ENCODE results near the gene SLC7A10. TPM values are rescaled to one million over a fixed set of nuclear protein-coding genes. Genes with fewer than 3 reads are reported as not detected.
"Not testable (repeated sequence)": the region's sequence is repeated elsewhere in the genome, so short reads cannot be mapped to it uniquely, and the experiment has no call there.

SLC7A10 gene
- total RNA-seq, 1 donor: not detected

- no peak for TF ChIP-seq CTCF (IDR thresholded peaks at IDR 0.05; ENCODE audit: extremely low read depth, low read depth, low read length)
- Histone ChIP-seq H3K27ac (ENCODE audit: low read depth, low read length) (no peak overlapping the region), H3K36me3 (ENCODE audit: insufficient read depth, low read length) (no peaks in the 10 kb centered on the region), H3K4me3 (ENCODE audit: insufficient read depth, low read length) (no peak overlapping the region), H2AFZ (ENCODE audit: low read length) (no peak overlapping the region), H3K4me2 (ENCODE audit: insufficient read depth, low read length) (no peak overlapping the region), H3K4me1 (ENCODE audit: insufficient read depth, low read length) (no peaks in the 10 kb centered on the region), H4K20me1 (ENCODE audit: insufficient read depth, low read length) (no peaks in the 10 kb centered on the region), H3K9me3 (ENCODE audit: low read depth, low read length) (no peaks in the 10 kb centered on the region), H3K27me3 (ENCODE audit: insufficient read depth, low read length) (no peaks in the 10 kb centered on the region), H3K79me2 (ENCODE audit: insufficient read depth, low read length) (no peaks in the 10 kb centered on the region)
- DNase-seq (ENCODE audit: insufficient read length, low spot score, missing footprints): no peak
Measured at GRCh38 chr19:33210266-33210940, 15.2 kb downstream of the SLC7A10 start.

- H3K9me3 ChIP-seq (ENCODE audit: low read depth, low read length); H2AFZ ChIP-seq (ENCODE audit: low read length); H3K27me3 ChIP-seq (ENCODE audit: insufficient read depth, low read length); H3K36me3 ChIP-seq (ENCODE audit: insufficient read depth, low read length); H3K4me1 ChIP-seq (ENCODE audit: insufficient read depth, low read length); H3K4me3 ChIP-seq (ENCODE audit: insufficient read depth, low read length); H3K27ac ChIP-seq (ENCODE audit: low read depth, low read length); H3K79me2 ChIP-seq (ENCODE audit: insufficient read depth, low read length); H4K20me1 ChIP-seq (ENCODE audit: insufficient read depth, low read length); DNase-seq (ENCODE audit: insufficient read length, low spot score, missing footprints); H3K4me2 ChIP-seq (ENCODE audit: insufficient read depth, low read length): not testable (repeated sequence)
Measured at GRCh38 chr19:33209850-33210230, 15.8 kb downstream of the SLC7A10 start.

DNA sequence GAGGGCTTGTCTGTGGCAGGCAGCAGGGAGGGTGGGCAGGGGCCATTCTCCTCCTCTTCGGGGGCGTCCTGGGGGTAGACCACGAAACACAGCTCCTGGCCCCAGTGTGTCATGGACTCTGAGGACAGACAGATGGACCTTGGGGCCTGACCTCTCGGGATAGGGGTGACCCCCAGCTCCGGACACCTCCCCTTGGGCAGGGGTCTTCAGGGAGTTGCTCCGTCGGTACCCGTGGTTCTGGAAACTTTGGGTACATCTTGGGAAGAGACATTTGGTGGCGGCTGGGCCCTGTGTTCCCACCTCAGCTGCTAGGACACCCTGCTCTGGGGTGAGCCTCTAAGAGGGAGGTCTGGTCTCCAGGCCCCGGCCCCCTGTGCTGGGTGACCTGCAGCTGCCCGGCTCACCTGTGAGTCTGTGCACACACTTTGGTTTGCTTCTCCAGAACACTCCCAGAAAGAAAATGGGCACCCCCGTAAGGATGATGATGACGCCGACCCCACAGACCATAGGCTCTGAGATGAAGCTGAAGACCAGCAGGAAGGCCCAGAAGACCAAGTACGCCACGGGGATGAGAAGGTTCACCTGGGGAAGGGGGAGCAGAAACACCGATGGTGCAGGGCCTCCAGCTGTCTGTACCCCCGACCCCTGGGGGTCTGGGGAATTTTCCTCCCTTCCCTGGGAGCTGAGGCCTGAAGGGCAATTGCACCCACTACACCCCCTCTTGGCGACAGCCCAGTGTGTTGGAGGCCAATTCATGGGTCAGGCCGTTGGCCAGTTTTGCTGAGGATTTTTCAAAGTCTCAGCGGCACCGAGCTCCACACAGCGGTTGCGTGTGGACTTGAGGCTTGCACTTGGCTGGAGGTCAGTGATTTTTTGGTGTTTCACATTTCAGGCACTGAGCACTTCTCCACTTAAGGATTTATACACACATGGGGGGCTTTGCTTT, 16.5 kb downstream of the SLC7A10 start:
- peak; percentile 29 for TF ChIP-seq CTCF (IDR thresholded peaks at IDR 0.05; ENCODE audit: extremely low read depth, low read depth, low read length)
- Histone ChIP-seq H4K20me1 (ENCODE audit: insufficient read depth, low read length) (no peaks in the 10 kb centered on the region), H3K79me2 (ENCODE audit: insufficient read depth, low read length) (no peaks in the 10 kb centered on the region), H3K4me2 (ENCODE audit: insufficient read depth, low read length) (no peak overlapping the region), H3K36me3 (ENCODE audit: insufficient read depth, low read length) (no peaks in the 10 kb centered on the region), H3K27ac (ENCODE audit: low read depth, low read length) (no peak overlapping the region), H3K4me3 (ENCODE audit: insufficient read depth, low read length) (no peak overlapping the region), H2AFZ (ENCODE audit: low read length) (no peak overlapping the region), H3K9me3 (ENCODE audit: low read depth, low read length) (no peaks in the 10 kb centered on the region), H3K4me1 (ENCODE audit: insufficient read depth, low read length) (no peaks in the 10 kb centered on the region), H3K27me3 (ENCODE audit: insufficient read depth, low read length) (no peaks in the 10 kb centered on the region)
- no peak for DNase-seq (ENCODE audit: insufficient read length, low spot score, missing footprints)

DNA sequence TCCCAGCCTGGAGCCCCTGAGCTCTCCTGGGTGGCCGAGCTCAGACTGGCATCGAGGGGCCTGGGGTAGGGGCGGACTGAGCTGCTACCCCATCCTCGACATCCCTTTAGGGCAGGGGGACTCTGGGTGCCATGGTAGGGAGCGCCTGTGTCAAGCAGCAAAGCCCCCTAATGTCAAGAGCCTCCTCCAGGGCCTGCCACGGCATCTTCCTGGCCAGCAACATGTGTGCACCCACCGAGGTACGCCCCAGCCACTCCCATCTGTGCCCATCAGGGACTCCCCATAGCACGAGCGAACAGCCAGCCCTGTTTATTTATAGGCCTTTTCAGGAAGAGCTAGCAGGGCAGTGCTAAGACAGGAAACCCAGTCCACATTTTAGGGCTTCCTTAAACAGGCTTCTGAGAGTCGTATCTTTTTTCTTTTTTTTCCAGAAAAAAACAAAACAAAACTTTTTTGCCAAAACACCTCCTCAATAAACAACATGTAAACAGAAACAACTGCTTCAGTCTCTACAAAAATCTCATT, 17.2 kb downstream of the SLC7A10 start:
- Histone ChIP-seq H4K20me1 (ENCODE audit: insufficient read depth, low read length) (peaks cover 1% of the 10 kb centered on the region), H3K27me3 (ENCODE audit: insufficient read depth, low read length) (no peaks in the 10 kb centered on the region), H2AFZ (ENCODE audit: low read length) (no peak overlapping the region), H3K4me1 (ENCODE audit: insufficient read depth, low read length) (no peaks in the 10 kb centered on the region), H3K9me3 (ENCODE audit: low read depth, low read length) (no peaks in the 10 kb centered on the region), H3K4me2 (ENCODE audit: insufficient read depth, low read length) (no peak overlapping the region), H3K79me2 (ENCODE audit: insufficient read depth, low read length) (no peaks in the 10 kb centered on the region), H3K4me3 (ENCODE audit: insufficient read depth, low read length) (no peak overlapping the region), H3K27ac (ENCODE audit: low read depth, low read length) (no peak overlapping the region), H3K36me3 (ENCODE audit: insufficient read depth, low read length) (no peaks in the 10 kb centered on the region)
- DNase-seq (ENCODE audit: insufficient read length, low spot score, missing footprints): no peak
- no peak for TF ChIP-seq CTCF (IDR thresholded peaks at IDR 0.05; ENCODE audit: extremely low read depth, low read depth, low read length)

Measured in osteoblast (primary cell).